ENCODE results near the gene SUSD2. TPM values are rescaled to one million over a fixed set of nuclear protein-coding genes. Genes with fewer than 3 reads are reported as not detected.
"Not testable (repeated sequence)": the region's sequence is repeated elsewhere in the genome, so short reads cannot be mapped to it uniquely, and the experiment has no call there.

The SUSD2 gene
- total and polyA plus RNA-seq, 8 donors, result 0.35 to 7.2 (median 2.5) TPM

GRCh38 chr22:24205438-24206195, 24.3 kb downstream of the SUSD2 start:
- Histone ChIP-seq H3K4me1 (peaks cover 21 to 34% (median 24%) of the 10 kb centered on the region in 3 donors), H3K27ac (no peak overlapping the region), H3K36me3 (no peaks in the 10 kb centered on the region), H3K27me3 (no peaks in the 10 kb centered on the region), H3K4me3 (no peak overlapping the region), H3K9me3 (no peaks in the 10 kb centered on the region)
- DNase-seq (no peak), ATAC-seq (no peak), FAIRE-seq (no peak)
- TF ChIP-seq CTCF (IDR thresholded peaks at IDR 0.05), result no peak
- intact Hi-C loops (cut with DNase I), result no loop called here
- 83 to 88% methylated on average over 8 of the region's 8 CpGs for WGBS, 2 donors

GRCh38 chr22:24206460-24207263, 25.4 kb downstream of the SUSD2 start:
- H3K4me3 ChIP-seq; intact Hi-C loops (cut with DNase I); H3K36me3 ChIP-seq; DNase-seq; H3K27me3 ChIP-seq; FAIRE-seq; H3K9me3 ChIP-seq; ATAC-seq: not testable (repeated sequence)
- WGBS, 2 donors, result 87 to 91% methylated on average over 15 of the region's 15 CpGs
- H3K4me1 ChIP-seq, result peaks cover 21 to 34% (median 24%) of the 10 kb centered on the region in 3 donors
- H3K27ac ChIP-seq, result peak overlapping the region in 3 of 4 donors; percentile 75 to 93 (median 80)

- H3K36me3 ChIP-seq, result no peaks in the 10 kb centered on the region
- H3K9me3 ChIP-seq, result no peaks in the 10 kb centered on the region
- no peak for TF ChIP-seq CTCF (IDR thresholded peaks at IDR 0.05)
- H3K27ac ChIP-seq, result peak overlapping the region; percentile 74 to 93 (median 78)
- H3K4me3 ChIP-seq, result no peak overlapping the region
- 75 to 77% methylated on average over 8 of the region's 8 CpGs for WGBS, 2 donors
- intact Hi-C loops (cut with DNase I), result no loop called here
- FAIRE-seq, result no peak
- peak in 3 of 4 donors; percentile 9 to 26 (median 16) for ATAC-seq
- peaks cover 21 to 34% (median 24%) of the 10 kb centered on the region in 3 donors for H3K4me1 ChIP-seq
- no peaks in the 10 kb centered on the region for H3K27me3 ChIP-seq
- DNase-seq, result no peak
Measured at GRCh38 chr22:24207264-24208011, 26.2 kb downstream of the SUSD2 start.

- no peaks in the 10 kb centered on the region for H3K9me3 ChIP-seq
- H3K4me3 ChIP-seq, result no peak overlapping the region
- FAIRE-seq, result peak; percentile 68
- intact Hi-C loops (cut with DNase I), result no loop called here
- peak in 2 of 6 donors; percentile 40 to 66 for DNase-seq
- H3K27me3 ChIP-seq, result no peaks in the 10 kb centered on the region
- peaks cover 21 to 34% (median 24%) of the 10 kb centered on the region in 3 donors for H3K4me1 ChIP-seq
- TF ChIP-seq CTCF (IDR thresholded peaks at IDR 0.05), result no peak
- H3K36me3 ChIP-seq, result no peaks in the 10 kb centered on the region
- H3K27ac ChIP-seq, result peak overlapping the region; percentile 74 to 93 (median 78)
- 2 to 5% methylated on average over 2 of the region's 2 CpGs for WGBS, 2 donors
- ATAC-seq, result peak; percentile 92 to 98 (median 96)
Measured at GRCh38 chr22:24208012-24208749, 26.9 kb downstream of the SUSD2 start.
